K562 (cell line): ENCODE measurements around the gene PIP5KL1. TPM values are rescaled to one million over a fixed set of nuclear protein-coding genes. Genes with fewer than 3 reads are reported as not detected.

Experiments used
- CCAR2 ChIP-seq: fragments of 200-400 bp; formaldehyde crosslinking; IDR thresholded peaks from 2 replicates; pipeline ENCODE4 v1.6.1; 2017; ENCODE audit warnings: mild to moderate bottlenecking, low read depth, low read length
- ELF1 ChIP-seq: fragments of 200-800 bp; sonication (Bioruptor generic); IDR thresholded peaks from 2 replicates; pipeline ENCODE4 v1.6.1; 2016; ENCODE audit warnings: missing genetic modification characterization, missing compliant biosample characterization
- ETV5 ChIP-seq: sonication (generic); formaldehyde crosslinking; IDR thresholded peaks from 2 replicates; pipeline ENCODE4 v1.4.0; 2020; ENCODE audit warnings: low read depth, mild to moderate bottlenecking, missing genetic modification reagents
- FOXA3 ChIP-seq, 2 experiments: fragments of 450-650 bp in 1 of 2; sonication (generic) in 1 of 2; formaldehyde crosslinking; IDR thresholded peaks in 1 of 2; conservative IDR thresholded peaks in 1 of 2; 2 replicates each; pipeline versions ENCODE4 v1.4.0 to v1.8.0; 2020 to 2022; ENCODE audit warnings: mild to moderate bottlenecking in 2 of 2, missing genetic modification reagents in 1 of 2
- GTF2F1 ChIP-seq: IDR thresholded peaks from 2 replicates; pipeline ENCODE4 v1.6.1; 2011; ENCODE audit warnings: low read depth, low read length, improper control_type of control experiment
- KDM1A ChIP-seq, 2 experiments: fragments of 450-650 bp; IDR thresholded peaks; 2 replicates each; pipeline ENCODE4 v1.6.1; 2016; ENCODE audit warnings: mild to moderate bottlenecking in 2 of 2
- KLF16 ChIP-seq: IDR thresholded peaks from 2 replicates; pipeline ENCODE4 v1.6.1; 2016; ENCODE audit warnings: antibody characterized with exemption
- MAFK ChIP-seq: IDR thresholded peaks from 2 replicates; pipeline ENCODE4 v1.6.1; 2011; ENCODE audit warnings: low read length, improper control_type of control experiment
- MAZ ChIP-seq, 2 experiments: fragments of 450-650 bp in 1 of 2; sonication (generic) in 1 of 2; formaldehyde crosslinking; IDR thresholded peaks in 1 of 2; conservative IDR thresholded peaks in 1 of 2; 2 replicates each; pipeline versions ENCODE4 v1.4.0 to v1.5.0; 2020; ENCODE audit warnings: mild to moderate bottlenecking in 1 of 2, missing genetic modification reagents in 1 of 2
- MBD2 ChIP-seq: sonication (generic); IDR thresholded peaks from 2 replicates; pipeline ENCODE4 v1.6.1; 2016; ENCODE audit warnings: low read depth, borderline replicate concordance
- NFXL1 ChIP-seq: fragments of 450-650 bp; formaldehyde crosslinking; IDR thresholded peaks from 2 replicates; pipeline ENCODE4 v1.4.0; 2021; ENCODE audit warnings: mild to moderate bottlenecking
- SRSF1 ChIP-seq: fragments of 200-400 bp; formaldehyde crosslinking; IDR thresholded peaks from 2 replicates; pipeline ENCODE4 v1.6.1; 2017; ENCODE audit warnings: mild to moderate bottlenecking, low read depth, low read length, moderate library complexity
- TBP ChIP-seq: optimal IDR thresholded peaks from 2 replicates; pipeline ENCODE3; 2011; ENCODE audit warnings: low read depth, low read length, improper control_type of control experiment
- TCF7 ChIP-seq: sonication (generic); IDR thresholded peaks from 2 replicates; pipeline ENCODE4 v1.6.1; 2016; ENCODE audit warnings: antibody characterized with exemption, borderline replicate concordance
- ZKSCAN8 ChIP-seq: fragments of 200-800 bp; sonication (Bioruptor generic); IDR thresholded peaks from 2 replicates; pipeline ENCODE4 v1.6.1; 2016; ENCODE audit warnings: missing genetic modification characterization, missing compliant biosample characterization
- ZNF165 ChIP-seq: fragments of 250-450 bp; sonication (Bioruptor Pico); IDR thresholded peaks from 2 replicates; pipeline ENCODE4 v1.4.0; 2020; ENCODE audit warnings: borderline replicate concordance
- ZNF551 ChIP-seq: fragments of 250-450 bp; sonication (Bioruptor Pico); IDR thresholded peaks from 2 replicates; pipeline ENCODE4 v1.5.0; 2021; ENCODE audit warnings: mild to moderate bottlenecking, moderate library complexity
- ZNF589 ChIP-seq: fragments of 200-800 bp; sonication (Bioruptor generic); IDR thresholded peaks from 2 replicates; pipeline ENCODE4 v1.6.1; 2016; ENCODE audit warnings: low read depth, missing genetic modification characterization, missing compliant biosample characterization
- polyA plus RNA-seq, 8 experiments: library from polyadenylated mRNA; depleted of rRNA in 4 of 8; stranded (reverse) in 5 of 8; unstranded in 3 of 8; fragments of >200 nt; fragmentation: Nextera tagmentation in 2 of 8; fragmentation: Illumina TruSeq in 1 of 8; extraction: Ambion mirVana in 2 of 8; extraction: Trizol in 1 of 8; gene quantifications; 2 replicates each; pipeline versions ENCODE4 v1.2.1 to v1.2.3, GENCODE V29; 2011 to 2014; ENCODE audit warnings: inconsistent platforms in 1 of 8, missing spikeins in 1 of 8
- total RNA-seq, 7 experiments: library from RNA; depleted of rRNA in 6 of 7; stranded (reverse); fragments of >200 nt in 6 of 7; fragmentation: Illumina TruSeq in 2 of 7; extraction: Trizol in 2 of 7; gene quantifications; 2 replicates each; pipeline versions ENCODE4 v1.2.1 to v1.2.3, GENCODE V29; 2011 to 2021; ENCODE audit warnings: low replicate concordance in 1 of 7
- TF ChIP-seq, protein P1 (sequence below), 3 experiments: IDR thresholded peaks in 2 of 3; conservative IDR thresholded peaks in 1 of 3; 2 replicates each; pipeline ENCODE4 v1.5.1; 2011 to 2012; ENCODE audit warnings: low read length in 3 of 3, mild to moderate bottlenecking in 3 of 3, control low read depth in 2 of 3, improper control_type of control experiment in 1 of 3, inconsistent platforms in 1 of 3, low read depth in 1 of 3, mixed read lengths in 1 of 3, moderate library complexity in 1 of 3; ENCODE audit not compliant: insufficient read depth in 2 of 3
- TF ChIP-seq, protein P2 (sequence below): fragments of 250-450 bp; sonication (Bioruptor Pico); IDR thresholded peaks from 2 replicates; pipeline ENCODE4 v1.8.0; 2022; ENCODE audit warnings: moderate library complexity, mild to moderate bottlenecking, inconsistent platforms
- TF ChIP-seq, protein P3 (sequence below): IDR thresholded peaks from 2 replicates; pipeline ENCODE4 v1.6.1; 2011; ENCODE audit warnings: borderline replicate concordance, low read depth, mild to moderate bottlenecking, moderate library complexity, low read length; ENCODE audit not compliant: insufficient read depth, poor library complexity, severe bottlenecking
- TF ChIP-seq, protein P4 (sequence below): sonication (generic); formaldehyde crosslinking; IDR thresholded peaks from 2 replicates; pipeline ENCODE4 v1.8.1; 2023; ENCODE audit warnings: mild to moderate bottlenecking, missing genetic modification reagents

Gene PIP5KL1
- total and polyA plus RNA-seq, 9 of the 15 experiments (the other 6 are each of a cell fraction or from before 2014, with no cell fraction given) = 0.18 to 4.8 (median 1.2) TPM

DNA sequence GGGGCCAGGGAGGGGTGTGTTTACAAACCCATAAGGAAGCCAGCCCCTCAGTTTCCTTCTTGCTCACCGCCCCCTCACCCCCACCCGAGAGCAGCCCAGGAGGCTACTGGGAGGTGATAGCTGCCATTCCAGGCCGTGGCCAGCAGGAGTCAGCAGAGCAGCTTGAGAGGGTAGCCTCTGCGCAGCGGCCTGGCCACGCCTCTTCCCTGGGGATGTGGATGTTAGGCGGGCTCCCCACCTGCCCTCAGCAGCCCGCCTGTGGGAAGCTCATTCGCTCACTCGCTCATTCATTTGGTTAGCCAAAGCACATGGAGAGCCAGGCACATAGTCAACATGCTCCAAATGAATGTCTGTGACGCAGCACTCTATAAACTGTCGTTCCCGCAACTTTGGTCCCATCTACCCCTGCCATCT lies 13.2 kb upstream of the PIP5KL1 start (continued):
- TF ChIP-seq KDM1A (IDR thresholded peaks at IDR 0.05) (no peak), TBP (no peak), ETV5 (CRISPR knock-in tag) (no peak), GTF2F1 (no peak), ZNF589 (no peak), ZNF551 (CRISPR knock-in tag) (no peak), ZKSCAN8 (no peak), MAZ (CRISPR knock-in tag; conservative IDR thresholded peaks at IDR 0.05 in 1 of 2, IDR thresholded peaks at IDR 0.05 in 1 of 2) (peak; percentile 40 to 74; a peak in 1 of 4 replicates), ZNF165 (CRISPR knock-in tag) (no peak), KLF16 (peak; percentile 48; the same call in 1 of the 2 replicates), MAFK (no peak), NFXL1 (CRISPR knock-in tag) (no peak), ELF1 (tag) (no peak), FOXA3 (CRISPR knock-in tag; conservative IDR thresholded peaks at IDR 0.05 in 1 of 2, IDR thresholded peaks at IDR 0.05 in 1 of 2) (no peak), CCAR2 (no peak), SRSF1 (no peak), TCF7 (no peak), MBD2 (no peak)
- TF ChIP-seq, protein P1, sequence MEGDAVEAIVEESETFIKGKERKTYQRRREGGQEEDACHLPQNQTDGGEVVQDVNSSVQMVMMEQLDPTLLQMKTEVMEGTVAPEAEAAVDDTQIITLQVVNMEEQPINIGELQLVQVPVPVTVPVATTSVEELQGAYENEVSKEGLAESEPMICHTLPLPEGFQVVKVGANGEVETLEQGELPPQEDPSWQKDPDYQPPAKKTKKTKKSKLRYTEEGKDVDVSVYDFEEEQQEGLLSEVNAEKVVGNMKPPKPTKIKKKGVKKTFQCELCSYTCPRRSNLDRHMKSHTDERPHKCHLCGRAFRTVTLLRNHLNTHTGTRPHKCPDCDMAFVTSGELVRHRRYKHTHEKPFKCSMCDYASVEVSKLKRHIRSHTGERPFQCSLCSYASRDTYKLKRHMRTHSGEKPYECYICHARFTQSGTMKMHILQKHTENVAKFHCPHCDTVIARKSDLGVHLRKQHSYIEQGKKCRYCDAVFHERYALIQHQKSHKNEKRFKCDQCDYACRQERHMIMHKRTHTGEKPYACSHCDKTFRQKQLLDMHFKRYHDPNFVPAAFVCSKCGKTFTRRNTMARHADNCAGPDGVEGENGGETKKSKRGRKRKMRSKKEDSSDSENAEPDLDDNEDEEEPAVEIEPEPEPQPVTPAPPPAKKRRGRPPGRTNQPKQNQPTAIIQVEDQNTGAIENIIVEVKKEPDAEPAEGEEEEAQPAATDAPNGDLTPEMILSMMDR (IDR thresholded peaks at IDR 0.05 in 2 of 3, conservative IDR thresholded peaks at IDR 0.05 in 1 of 3; ENCODE audit: insufficient read depth in 2 of 3, low read depth in 1 of 3, low read length in 3 of 3) = peak; percentile 93 to 95 (median 94)
- TF ChIP-seq, protein P2, sequence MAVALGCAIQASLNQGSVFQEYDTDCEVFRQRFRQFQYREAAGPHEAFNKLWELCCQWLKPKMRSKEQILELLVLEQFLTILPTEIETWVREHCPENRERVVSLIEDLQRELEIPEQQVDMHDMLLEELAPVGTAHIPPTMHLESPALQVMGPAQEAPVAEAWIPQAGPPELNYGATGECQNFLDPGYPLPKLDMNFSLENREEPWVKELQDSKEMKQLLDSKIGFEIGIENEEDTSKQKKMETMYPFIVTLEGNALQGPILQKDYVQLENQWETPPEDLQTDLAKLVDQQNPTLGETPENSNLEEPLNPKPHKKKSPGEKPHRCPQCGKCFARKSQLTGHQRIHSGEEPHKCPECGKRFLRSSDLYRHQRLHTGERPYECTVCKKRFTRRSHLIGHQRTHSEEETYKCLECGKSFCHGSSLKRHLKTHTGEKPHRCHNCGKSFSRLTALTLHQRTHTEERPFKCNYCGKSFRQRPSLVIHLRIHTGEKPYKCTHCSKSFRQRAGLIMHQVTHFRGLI (CRISPR knock-in tag) = no peak
- TF ChIP-seq, protein P3, sequence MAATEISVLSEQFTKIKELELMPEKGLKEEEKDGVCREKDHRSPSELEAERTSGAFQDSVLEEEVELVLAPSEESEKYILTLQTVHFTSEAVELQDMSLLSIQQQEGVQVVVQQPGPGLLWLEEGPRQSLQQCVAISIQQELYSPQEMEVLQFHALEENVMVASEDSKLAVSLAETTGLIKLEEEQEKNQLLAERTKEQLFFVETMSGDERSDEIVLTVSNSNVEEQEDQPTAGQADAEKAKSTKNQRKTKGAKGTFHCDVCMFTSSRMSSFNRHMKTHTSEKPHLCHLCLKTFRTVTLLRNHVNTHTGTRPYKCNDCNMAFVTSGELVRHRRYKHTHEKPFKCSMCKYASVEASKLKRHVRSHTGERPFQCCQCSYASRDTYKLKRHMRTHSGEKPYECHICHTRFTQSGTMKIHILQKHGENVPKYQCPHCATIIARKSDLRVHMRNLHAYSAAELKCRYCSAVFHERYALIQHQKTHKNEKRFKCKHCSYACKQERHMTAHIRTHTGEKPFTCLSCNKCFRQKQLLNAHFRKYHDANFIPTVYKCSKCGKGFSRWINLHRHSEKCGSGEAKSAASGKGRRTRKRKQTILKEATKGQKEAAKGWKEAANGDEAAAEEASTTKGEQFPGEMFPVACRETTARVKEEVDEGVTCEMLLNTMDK = no peak
- TF ChIP-seq, protein P4, sequence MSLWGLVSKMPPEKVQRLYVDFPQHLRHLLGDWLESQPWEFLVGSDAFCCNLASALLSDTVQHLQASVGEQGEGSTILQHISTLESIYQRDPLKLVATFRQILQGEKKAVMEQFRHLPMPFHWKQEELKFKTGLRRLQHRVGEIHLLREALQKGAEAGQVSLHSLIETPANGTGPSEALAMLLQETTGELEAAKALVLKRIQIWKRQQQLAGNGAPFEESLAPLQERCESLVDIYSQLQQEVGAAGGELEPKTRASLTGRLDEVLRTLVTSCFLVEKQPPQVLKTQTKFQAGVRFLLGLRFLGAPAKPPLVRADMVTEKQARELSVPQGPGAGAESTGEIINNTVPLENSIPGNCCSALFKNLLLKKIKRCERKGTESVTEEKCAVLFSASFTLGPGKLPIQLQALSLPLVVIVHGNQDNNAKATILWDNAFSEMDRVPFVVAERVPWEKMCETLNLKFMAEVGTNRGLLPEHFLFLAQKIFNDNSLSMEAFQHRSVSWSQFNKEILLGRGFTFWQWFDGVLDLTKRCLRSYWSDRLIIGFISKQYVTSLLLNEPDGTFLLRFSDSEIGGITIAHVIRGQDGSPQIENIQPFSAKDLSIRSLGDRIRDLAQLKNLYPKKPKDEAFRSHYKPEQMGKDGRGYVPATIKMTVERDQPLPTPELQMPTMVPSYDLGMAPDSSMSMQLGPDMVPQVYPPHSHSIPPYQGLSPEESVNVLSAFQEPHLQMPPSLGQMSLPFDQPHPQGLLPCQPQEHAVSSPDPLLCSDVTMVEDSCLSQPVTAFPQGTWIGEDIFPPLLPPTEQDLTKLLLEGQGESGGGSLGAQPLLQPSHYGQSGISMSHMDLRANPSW (CRISPR knock-in tag) = no peak
